BJ (cell line): ENCODE results near the gene KCNJ10. TPM values are rescaled to one million over a fixed set of nuclear protein-coding genes. Genes with fewer than 3 reads are reported as not detected.

Source experiments
- CTCF ChIA-PET: fragments of 350-600 bp; formaldehyde crosslinking; extraction: SDS; loops from one replicate; lab custom pipeline; 2021; ENCODE audit warnings: antibody characterized with exemption, inconsistent platforms; lab: Yijun Ruan, JAX
- POLR2A ChIA-PET: fragments of 300-600 bp; sonication (Branson Sonifier 250); formaldehyde crosslinking; extraction: SDS; loops from one replicate; lab custom pipeline; 2021; ENCODE audit warnings: antibody characterized with exemption; lab: Charles Lee
- DNase-seq: peaks from one replicate; pipeline ENCODE4 v3.0.0-alpha.2; 2011; ENCODE audit warnings: low read depth
- H3K27me3 ChIP-seq: 2 replicates; pipeline ENCODE4 v1.6.0; 2011; ENCODE audit warnings: low read length; ENCODE audit not compliant: control insufficient read depth, insufficient read depth
- H3K36me3 ChIP-seq: 2 replicates; pipeline ENCODE4 v1.5.1; 2011; ENCODE audit warnings: low read length; ENCODE audit not compliant: control insufficient read depth, insufficient read depth
- H3K4me3 ChIP-seq: 2 replicates; pipeline ENCODE4 v1.5.1; 2011; ENCODE audit warnings: low read depth, mild to moderate bottlenecking, control low read depth, low read length
- CTCF ChIP-seq: IDR thresholded peaks from 2 replicates; pipeline ENCODE4 v1.5.1; 2011; ENCODE audit warnings: low read depth, mild to moderate bottlenecking, control low read depth, inconsistent platforms, low read length, moderate library complexity; ENCODE audit not compliant: insufficient read depth
- polyA plus RNA-seq: library from polyadenylated mRNA; depleted of rRNA; stranded (reverse); fragments of >200 nt; gene quantifications from 2 replicates; pipeline ENCODE4 v1.2.3, GENCODE V29; 2011

The KCNJ10 gene
- polyA plus RNA-seq, 1 experiment, result not detected

- Histone ChIP-seq H3K36me3 (no peaks in the 10 kb centered on the region), H3K4me3 (no peak overlapping the region), H3K27me3 (peaks cover 18% of the 10 kb centered on the region)
- TF ChIP-seq CTCF, result no peak
- ChIA-PET CTCF (interaction anchor here (0.7 to 2.5 kb wide), 8 partner anchors 8 to 175 kb away, joined by 3 to 13 read pairs (median 3); partner anchors contain the start of gene CASQ1), POLR2A (no interaction called here)
- no peak for DNase-seq
These were observed 46.6 kb upstream of the KCNJ10 start for GRCh38 chr1:160116283-160117147.

- no peak within 1 kb of the TSS for H3K4me3 ChIP-seq
- no peak for TF ChIP-seq CTCF
- ChIA-PET CTCF (interaction anchor here (0.7 to 1.2 kb wide), 5 partner anchors 9 to 103 kb away, joined by 3 read pairs; partner anchors contain the start of gene CASQ1), POLR2A (no interaction called here)
- H3K36me3 ChIP-seq, result no peaks in the 10 kb centered on the region
- peaks cover 18% of the 10 kb centered on the region for H3K27me3 ChIP-seq
- DNase-seq, result no peak
These were observed 45.8 kb upstream of the KCNJ10 start, which contains the start of gene ATP1A2 for GRCh38 chr1:160115545-160116282. Gene ATP1A2 (plus strand): TSS chr1:160115759. CDS start chr1:160115862, 103 bp downstream.

- no peak for TF ChIP-seq CTCF
- Histone ChIP-seq H3K36me3 (no peaks in the 10 kb centered on the region), H3K27me3 (peaks cover 19% of the 10 kb centered on the region), H3K4me3 (no peak overlapping the region)
- ChIA-PET CTCF (interaction anchor here (1.0 to 1.2 kb wide), 2 partner anchors 11 to 13 kb away, joined by 4 to 6 read pairs; no protein-coding TSS in a partner anchor), POLR2A (no interaction called here)
- DNase-seq, result no peak
These were observed 44.1 kb upstream of the KCNJ10 start for GRCh38 chr1:160114085-160114484.

- H3K27me3 ChIP-seq, result peaks cover 19% of the 10 kb centered on the region
- POLR2A ChIA-PET, result no interaction called here
These were observed 43.4 kb upstream of the KCNJ10 start for GRCh38 chr1:160113407-160113806.

More at GRCh38 chr1:160113407-160113806, 43.4 kb upstream of the KCNJ10 start:
- TF ChIP-seq CTCF, result no peak
- CTCF ChIA-PET, result no interaction called here
- DNase-seq, result no peak
- no peak overlapping the region for H3K4me3 ChIP-seq
- no peaks in the 10 kb centered on the region for H3K36me3 ChIP-seq
